DMS79 (cell line): ENCODE measurements around the gene PCDHGC4.

ENCODE experiments used
- DNase-seq: peaks from one replicate; lab custom pipeline; 2025; lab: John Stamatoyannopoulos, UW

PCDHGC4 gene

GRCh38 chr5:141490771-141491170, 5.9 kb downstream of the PCDHGC4 start:
- DNase-seq: no peak

- DNase-seq: no peak
Observed at GRCh38 chr5:141491323-141492167, 6.7 kb downstream of the PCDHGC4 start.

- no peak for DNase-seq
Observed at GRCh38 chr5:141492168-141492885, 7.5 kb downstream of the PCDHGC4 start.

- no peak for DNase-seq
Observed at GRCh38 chr5:141493500-141494422, 8.9 kb downstream of the PCDHGC4 start.

GRCh38 chr5:141494761-141495452, 10.1 kb downstream of the PCDHGC4 start:
- DNase-seq: no peak

- no peak for DNase-seq
Observed at GRCh38 chr5:141495453-141495811, 10.6 kb downstream of the PCDHGC4 start.

- no peak for DNase-seq
Observed at GRCh38 chr5:141496038-141496437, 11.2 kb downstream of the PCDHGC4 start.

- DNase-seq: no peak
Observed at GRCh38 chr5:141501761-141502160, 16.9 kb downstream of the PCDHGC4 start.

- DNase-seq: no peak
Observed at GRCh38 chr5:141503681-141504080, 18.9 kb downstream of the PCDHGC4 start.

- DNase-seq: no peak
Observed at GRCh38 chr5:141504216-141504615, 19.4 kb downstream of the PCDHGC4 start.

GRCh38 chr5:141506381-141507155, 21.7 kb downstream of the PCDHGC4 start:
- no peak for DNase-seq

GRCh38 chr5:141507387-141508091, 22.7 kb downstream of the PCDHGC4 start:
- no peak for DNase-seq

- DNase-seq: no peak
Observed at GRCh38 chr5:141508440-141508797, 23.6 kb downstream of the PCDHGC4 start.

GRCh38 chr5:141508798-141509611, 24.2 kb downstream of the PCDHGC4 start:
- no peak for DNase-seq

- no peak for DNase-seq
Observed at GRCh38 chr5:141510160-141510559, 25.3 kb downstream of the PCDHGC4 start.

- no peak for DNase-seq
Observed at GRCh38 chr5:141510850-141511601, 26.2 kb downstream of the PCDHGC4 start.

GRCh38 chr5:141511771-141512325, 27.0 kb downstream of the PCDHGC4 start:
- no peak for DNase-seq

GRCh38 chr5:141512390-141512910, 27.6 kb downstream of the PCDHGC4 start:
- peak; percentile 43 for DNase-seq
